MM.1S (cell line): ENCODE results near the gene ADAMTSL3.

Experiments used
- CTCF ChIP-seq: fragments of 300-600 bp; sonication (generic); IDR thresholded peaks from 2 replicates; pipeline ENCODE4 v1.5.1; 2016; ENCODE audit warnings: antibody characterized with exemption, low read length, mixed read lengths
- EZH2 ChIP-seq: fragments of 300-600 bp; sonication (generic); optimal IDR thresholded peaks from 2 replicates; pipeline ENCODE3; 2017; ENCODE audit warnings: low read depth, mild to moderate bottlenecking, antibody characterized with exemption, low read length, mixed read lengths
- EZH2phosphoT487 ChIP-seq: fragments of 300-600 bp; sonication (generic); IDR thresholded peaks from 2 replicates; pipeline ENCODE4 v1.6.1; 2018; ENCODE audit warnings: antibody characterized with exemption, low read length

GRCh38 chr15:83656192-83656591 lies 2.3 kb downstream of the ADAMTSL3 start:
- TF ChIP-seq EZH2phosphoT487 (no peak), EZH2 (no peak), CTCF (no peak)
